ENCODE results near the gene CADPS2.

DNA sequence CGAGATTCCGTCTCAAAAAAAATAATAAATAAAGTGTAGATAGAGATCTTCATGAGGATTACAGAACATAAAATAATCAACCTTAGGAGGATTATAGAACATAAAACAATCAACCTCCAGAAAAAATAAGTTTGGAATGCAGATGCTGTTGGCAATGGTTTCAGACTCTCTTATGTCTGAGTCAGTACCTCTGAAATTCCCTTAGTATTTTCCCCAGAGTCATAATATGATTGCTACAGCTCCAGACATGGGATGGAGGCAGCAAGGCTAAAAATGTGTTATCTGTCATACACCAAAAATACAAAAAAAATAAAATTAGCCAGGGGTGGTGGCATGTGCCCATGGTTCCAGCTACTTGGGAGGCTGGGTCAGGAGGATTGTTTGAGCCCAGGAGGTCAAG is 22.2 kb downstream of the CADPS2 start:
- no peak for TF ChIP-seq EZH2phosphoT487 (IDR thresholded peaks at IDR 0.05; ENCODE audit: borderline replicate concordance, low read depth, low read length)
- TF ChIP-seq CTCF (conservative IDR thresholded peaks at IDR 0.05; ENCODE audit: low read length), result no peak
